ENCODE measurements around the gene FBN1.

Gene FBN1

GRCh38 chr15:48462688-48463087 is 182.8 kb downstream of the FBN1 start:
- no peak for DNase-seq

GRCh38 chr15:48459571-48460442 is 185.7 kb downstream of the FBN1 start:
- no peak for DNase-seq

DNA sequence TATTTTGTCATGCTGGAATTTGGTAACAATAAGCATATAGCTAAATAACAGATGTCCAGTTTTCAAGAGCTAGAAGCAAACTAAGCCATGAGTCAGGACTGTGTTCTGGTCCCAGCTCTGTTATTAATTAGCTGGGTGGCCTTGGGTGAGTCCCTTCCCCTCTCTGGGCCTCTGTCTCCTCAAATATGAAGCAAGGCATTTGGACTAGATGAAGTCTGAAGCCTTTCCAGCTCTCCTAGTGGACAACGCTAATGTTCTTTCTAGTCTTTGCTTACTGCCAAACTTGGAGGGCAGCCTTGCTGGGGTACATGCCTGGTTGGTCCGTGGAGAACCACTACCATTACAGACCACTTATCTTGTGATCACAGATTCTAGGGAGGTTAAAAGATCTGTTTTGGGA is 186.6 kb downstream of the FBN1 start:
- DNase-seq: no peak

- no peak for DNase-seq
Measured at GRCh38 chr15:48456134-48456533, 189.4 kb downstream of the FBN1 start.

- DNase-seq: no peak
Measured at GRCh38 chr15:48451736-48452135, 193.8 kb downstream of the FBN1 start.

DNA sequence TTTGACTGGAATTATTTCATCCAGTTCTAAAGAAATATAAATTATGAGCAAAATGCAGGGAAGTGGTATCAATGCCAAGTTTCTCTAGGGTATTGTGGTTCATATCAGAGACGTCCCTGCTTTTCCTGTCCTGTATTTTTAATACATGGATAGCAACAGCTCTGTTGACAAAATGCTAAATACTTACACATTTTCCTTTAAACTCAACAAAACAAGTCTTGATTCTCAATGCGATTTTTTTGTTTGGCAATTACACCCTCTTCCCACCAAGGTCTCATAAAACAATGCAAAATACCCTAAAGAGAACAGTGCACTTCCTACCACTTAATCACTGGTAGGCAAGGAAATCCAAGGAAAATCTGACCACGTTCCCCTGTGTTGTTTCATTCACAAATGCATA is 194.3 kb downstream of the FBN1 start:
- DNase-seq: no peak

- DNase-seq: no peak
Measured at GRCh38 chr15:48449734-48450133, 195.8 kb downstream of the FBN1 start.

DNA sequence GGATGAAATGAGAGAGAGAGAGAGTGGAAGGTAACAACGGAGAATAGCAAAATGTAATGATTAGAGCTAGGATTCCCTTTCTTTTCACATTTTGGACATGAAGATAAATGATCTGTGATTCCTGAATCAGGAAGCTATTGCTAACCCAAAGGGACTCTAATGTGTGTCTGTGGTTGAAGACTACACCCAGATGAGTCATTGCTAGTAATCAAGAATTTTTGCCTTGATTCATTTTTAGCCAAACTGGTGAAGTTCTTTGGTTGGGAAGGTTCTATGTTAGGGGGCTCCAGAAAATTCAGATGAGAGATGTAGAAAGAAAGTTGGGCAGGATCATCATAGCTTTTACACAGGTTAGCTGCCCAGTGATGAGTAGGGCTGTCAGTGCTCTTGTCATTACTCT is 197.9 kb downstream of the FBN1 start:
- DNase-seq: no peak

DNA sequence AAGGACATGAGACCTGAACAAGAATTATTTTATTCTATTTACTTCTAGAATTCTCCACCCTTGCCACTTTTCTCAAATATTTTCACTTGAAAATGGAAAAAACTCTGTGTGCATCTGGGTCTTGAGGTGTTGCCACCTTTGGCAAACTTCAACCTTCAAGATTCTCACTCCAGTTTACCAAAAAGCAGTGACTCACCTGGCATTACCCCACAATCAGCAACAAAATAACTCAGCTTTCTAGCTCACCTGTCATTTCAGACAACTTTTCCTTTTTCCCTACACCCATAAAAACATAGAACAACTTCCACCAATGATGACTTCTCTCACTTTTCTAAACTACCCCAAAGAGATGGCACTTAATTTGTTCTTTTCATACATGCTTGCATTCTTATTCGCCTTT is 198.5 kb downstream of the FBN1 start:
- DNase-seq: no peak

GRCh38 chr15:48442011-48442410 is 203.5 kb downstream of the FBN1 start:
- no peak for DNase-seq

- DNase-seq: no peak
Measured at GRCh38 chr15:48440084-48440483, 205.4 kb downstream of the FBN1 start.

GRCh38 chr15:48437178-48437577 is 208.3 kb downstream of the FBN1 start:
- DNase-seq: no peak

- DNase-seq: no peak
Measured at GRCh38 chr15:48435321-48435720, 210.2 kb downstream of the FBN1 start.

DNA sequence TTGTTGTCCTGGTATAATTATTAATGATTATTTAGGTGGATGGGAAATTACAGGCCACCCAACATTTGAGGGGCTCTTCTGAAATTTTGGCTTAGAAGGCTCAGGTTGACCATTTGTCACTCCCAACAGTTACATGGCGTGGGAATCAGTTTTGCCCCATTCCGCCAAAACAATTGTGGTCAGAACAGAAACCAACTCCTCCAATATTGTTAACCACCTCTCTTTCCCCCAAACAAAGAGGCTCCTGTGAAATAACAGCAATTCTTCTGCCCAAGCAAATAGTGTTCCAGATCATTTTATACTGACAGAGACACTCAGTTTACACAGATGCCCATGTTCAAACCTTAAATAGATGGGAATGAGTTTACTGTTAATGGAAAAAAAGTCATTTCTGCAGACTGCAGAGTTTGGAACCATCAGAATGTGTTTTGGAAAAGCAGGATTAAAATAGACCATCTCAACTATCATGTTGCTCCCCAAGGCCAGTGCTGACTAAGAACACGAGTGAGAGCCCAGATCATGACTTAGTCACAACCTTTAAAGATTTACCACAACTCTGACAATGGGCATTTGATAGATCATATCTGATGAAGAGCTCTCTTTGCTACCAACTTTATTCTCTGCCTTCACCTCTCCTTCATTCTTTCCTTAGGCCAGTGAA is 212.2 kb downstream of the FBN1 start:
- no peak for DNase-seq

DNA sequence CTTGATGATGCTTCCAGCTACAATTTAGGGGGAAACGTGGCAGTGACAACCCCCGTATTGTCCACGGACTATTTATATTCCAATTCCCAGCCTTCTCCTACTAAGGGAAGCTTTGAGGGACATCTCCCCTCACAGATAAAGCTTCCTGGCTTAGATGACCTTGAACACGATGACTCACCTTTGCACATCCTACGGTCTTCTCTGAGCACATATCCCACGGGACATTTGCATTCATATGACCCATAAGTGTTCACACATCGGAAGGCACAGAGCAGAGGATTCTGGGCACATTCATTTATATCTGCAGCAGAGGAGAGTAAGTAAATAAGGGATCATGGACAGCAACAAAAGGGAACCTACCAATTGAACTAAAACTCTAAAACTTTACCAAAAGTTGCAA is 212.8 kb downstream of the FBN1 start:
- no peak for DNase-seq

DNA sequence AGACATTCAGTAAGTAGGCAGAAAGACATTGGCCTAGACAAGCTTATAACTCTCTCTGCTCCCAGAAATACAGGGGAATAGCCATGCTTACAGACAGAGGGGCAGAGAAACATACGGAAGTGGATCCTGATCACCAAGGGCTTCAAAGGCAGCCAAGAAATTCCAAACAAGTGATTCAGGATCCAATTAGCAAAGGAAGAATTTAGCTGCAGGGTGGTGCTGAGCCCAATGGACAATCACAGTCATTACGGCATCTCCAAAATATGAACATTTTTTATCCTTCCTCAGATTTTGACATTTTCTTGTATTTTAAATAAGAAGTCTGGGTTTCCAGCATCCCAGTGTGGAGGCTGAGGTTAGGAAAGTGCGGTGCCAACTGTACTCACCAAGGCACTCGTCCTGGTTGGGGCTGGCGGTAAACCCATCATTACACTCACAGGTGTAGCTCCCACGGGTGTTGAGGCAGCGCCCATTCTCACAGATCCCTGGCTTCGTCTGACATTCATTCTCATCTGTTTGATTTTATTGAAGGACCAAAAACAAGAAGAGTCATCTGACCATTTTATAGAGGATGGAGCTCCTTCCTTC is 217.5 kb downstream of the FBN1 start:
- DNase-seq: no peak

GRCh38 chr15:48427479-48427878 is 218.0 kb downstream of the FBN1 start:
- DNase-seq: no peak

GRCh38 chr15:48426941-48427340 is 218.6 kb downstream of the FBN1 start:
- no peak for DNase-seq

DNA sequence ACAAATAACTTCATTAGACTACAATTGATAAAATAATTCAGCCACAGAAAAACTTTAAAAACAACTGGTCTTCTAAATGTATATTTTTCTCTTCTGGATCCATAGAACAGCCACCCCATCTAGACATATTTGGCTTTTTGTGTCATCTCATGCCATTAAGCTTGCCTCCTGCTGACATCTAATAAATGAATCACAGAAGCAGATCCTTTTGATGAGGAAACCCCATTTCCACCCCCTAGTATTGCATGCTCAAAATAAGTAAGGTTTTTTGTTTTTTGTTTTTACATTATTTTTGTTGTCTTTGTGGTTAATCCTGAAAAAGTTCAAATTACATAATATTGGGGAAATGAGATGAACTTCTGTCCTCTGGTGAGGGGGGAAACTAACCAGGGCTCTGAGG is 219.5 kb downstream of the FBN1 start:
- DNase-seq: no peak

- DNase-seq: no peak
Measured at GRCh38 chr15:48425051-48425450, 220.5 kb downstream of the FBN1 start.

DNA sequence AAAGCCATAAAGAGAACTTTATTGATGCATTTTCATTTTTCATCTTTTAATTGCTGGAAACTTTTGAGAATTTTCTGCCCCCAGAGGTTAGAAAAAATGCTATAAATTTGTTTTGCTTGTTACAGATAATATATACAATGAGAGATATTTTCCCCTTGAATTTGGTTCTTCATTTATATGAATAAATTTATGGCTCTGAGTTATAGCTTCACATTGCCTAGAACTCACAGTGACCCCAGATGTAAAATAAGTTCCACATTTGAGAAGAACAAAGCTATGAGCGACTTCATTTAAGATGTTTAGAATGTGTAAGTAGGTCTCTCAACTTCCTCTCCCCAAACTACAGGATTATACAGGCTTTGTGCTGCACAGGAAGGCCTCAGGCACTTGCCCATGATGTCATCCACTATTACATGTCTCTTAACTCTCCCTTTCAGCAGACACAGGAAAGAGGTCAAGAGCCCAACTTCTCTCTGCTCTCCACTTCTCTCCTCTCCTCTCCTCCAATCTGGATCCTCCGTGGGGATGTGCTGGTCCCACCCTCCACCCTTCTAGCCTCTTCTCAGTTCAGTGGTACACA is 221.5 kb downstream of the FBN1 start:
- no peak for DNase-seq

GRCh38 chr15:48423342-48423741 is 222.2 kb downstream of the FBN1 start:
- DNase-seq: no peak

GRCh38 chr15:48422401-48422800 is 223.1 kb downstream of the FBN1 start:
- DNase-seq: no peak

- DNase-seq: no peak
Measured at GRCh38 chr15:48421362-48421761, 224.1 kb downstream of the FBN1 start.

All from CD4-positive, alpha-beta T cell treated with Interleukin-12 subunit alpha and Interleukin-12 subunit beta, for 1 hour (primary cell).